ENCODE data around the gene COX7A2L. TPM values are rescaled to one million over a fixed set of nuclear protein-coding genes. Genes with fewer than 3 reads are reported as not detected.

COX7A2L gene
- 136 TPM for polyA plus RNA-seq (2013, experiment 1 of 2)
- 130 TPM for polyA plus RNA-seq (2013, experiment 2 of 2)

- H3K14ac ChIP-seq (ENCODE audit: low read length), result peak within 1 kb of the TSS; percentile 99
- H3K4me1 ChIP-seq (ENCODE audit: control insufficient read depth in 2 of 2, insufficient read depth in 1 of 2, low read depth in 1 of 2, low read length in 2 of 2), result peaks cover 3 to 4% of the 10 kb centered on the region in 2 donors
- H2AFZ ChIP-seq (ENCODE audit: low read length), result peak within 1 kb of the TSS; percentile 78
- no peak within 1 kb of the TSS for H4K91ac ChIP-seq (ENCODE audit: low read depth, low read length, poor library complexity)
- peak within 1 kb of the TSS; percentile 58 for H2BK5ac ChIP-seq (ENCODE audit: low read length)
- H3K4ac ChIP-seq (ENCODE audit: low read length), result no peak within 1 kb of the TSS
- peak within 1 kb of the TSS; percentile 87 to 99 for H3K4me3 ChIP-seq (ENCODE audit: low read length in 2 of 2)
- peak within 1 kb of the TSS; percentile 75 for H3K4me2 ChIP-seq (ENCODE audit: insufficient read depth, low read length, poor library complexity, severe bottlenecking)
- no peak within 1 kb of the TSS for H2BK120ac ChIP-seq (ENCODE audit: low read depth, low read length)
- no peak within 1 kb of the TSS for H2AK5ac ChIP-seq (ENCODE audit: low read depth, low read length)
- H3K27me3 ChIP-seq (ENCODE audit: control insufficient read depth in 3 of 3, insufficient read depth in 3 of 3, low read depth in 1 of 3, low read length in 3 of 3), result peaks cover 0 to 32% (median 0%) of the 10 kb centered on the region in 3 experiments
- peak within 1 kb of the TSS; percentile 45 for H3K23ac ChIP-seq (ENCODE audit: low read depth, low read length, poor library complexity)
- DNase-seq (ENCODE audit: low spot score), result peak; percentile 94
- no peak within 1 kb of the TSS for H2BK12ac ChIP-seq (ENCODE audit: low read length)
- H3K9me3 ChIP-seq (replicated peaks in 1 of 2; ENCODE audit: control insufficient read depth in 2 of 2, insufficient read depth in 1 of 2, low read depth in 1 of 2, low read length in 2 of 2), result no peaks in the 10 kb centered on the region
- H3K36me3 ChIP-seq (replicated peaks in 1 of 2; ENCODE audit: control insufficient read depth in 2 of 2, insufficient read depth in 2 of 2, low read length in 2 of 2), result peaks cover 0 to 4% of the 10 kb centered on the region in 2 donors
- H3K18ac ChIP-seq (ENCODE audit: low read length), result peak within 1 kb of the TSS; percentile 96
- no peak within 1 kb of the TSS for H2BK15ac ChIP-seq (ENCODE audit: low read length)
- no CpG with 5 or more reads among the region's 61 CpGs for WGBS, 2 donors (ENCODE audit: extremely low coverage in 2 of 2, insufficient read length in 2 of 2, insufficient replicate concordance in 1 of 2)
- peak within 1 kb of the TSS; percentile 98 for H3K9ac ChIP-seq (ENCODE audit: low read depth, low read length, poor library complexity)
- H4K8ac ChIP-seq (ENCODE audit: low read depth, low read length), result no peak within 1 kb of the TSS
- H3K79me1 ChIP-seq (ENCODE audit: low read depth, low read length), result peaks cover 10% of the 10 kb centered on the region
- H3K27ac ChIP-seq (replicated peaks; ENCODE audit: low read length), result peak within 1 kb of the TSS; percentile 76
Measured at GRCh38 chr2:42360890-42361727, at the start of gene COX7A2L. Gene COX7A2L, minus strand, starts transcription at chr2:42361217. Its CDS starts 56 bp downstream, at chr2:42361161.

- Histone ChIP-seq H2AK5ac (ENCODE audit: low read depth, low read length) (no peak overlapping the region), H2AFZ (ENCODE audit: low read length) (no peak overlapping the region), H3K18ac (ENCODE audit: low read length) (no peak overlapping the region), H3K4me3 (ENCODE audit: low read length in 2 of 2) (no peak overlapping the region), H3K4me2 (ENCODE audit: insufficient read depth, low read length, poor library complexity, severe bottlenecking) (no peak overlapping the region), H4K8ac (ENCODE audit: low read depth, low read length) (no peak overlapping the region), H3K27me3 (ENCODE audit: control insufficient read depth in 3 of 3, insufficient read depth in 3 of 3, low read depth in 1 of 3, low read length in 3 of 3) (no peaks in the 10 kb centered on the region), H3K9ac (ENCODE audit: low read depth, low read length, poor library complexity) (peak overlapping the region; percentile 12), H3K79me1 (ENCODE audit: low read depth, low read length) (no peaks in the 10 kb centered on the region), H2BK5ac (ENCODE audit: low read length) (no peak overlapping the region), H4K91ac (ENCODE audit: low read depth, low read length, poor library complexity) (no peak overlapping the region), H3K36me3 (replicated peaks in 1 of 2; ENCODE audit: control insufficient read depth in 2 of 2, insufficient read depth in 2 of 2, low read length in 2 of 2) (no peaks in the 10 kb centered on the region), H3K9me3 (replicated peaks in 1 of 2; ENCODE audit: control insufficient read depth in 2 of 2, insufficient read depth in 1 of 2, low read depth in 1 of 2, low read length in 2 of 2) (peaks cover 3 to 9% of the 10 kb centered on the region in 2 donors), H3K27ac (replicated peaks; ENCODE audit: low read length) (no peak overlapping the region), H3K23ac (ENCODE audit: low read depth, low read length, poor library complexity) (no peak overlapping the region), H3K4me1 (ENCODE audit: control insufficient read depth in 2 of 2, insufficient read depth in 1 of 2, low read depth in 1 of 2, low read length in 2 of 2) (no peaks in the 10 kb centered on the region), H2BK120ac (ENCODE audit: low read depth, low read length) (no peak overlapping the region), H2BK15ac (ENCODE audit: low read length) (no peak overlapping the region), H3K4ac (ENCODE audit: low read length) (no peak overlapping the region), H2BK12ac (ENCODE audit: low read length) (no peak overlapping the region), H3K14ac (ENCODE audit: low read length) (peak overlapping the region; percentile 63)
- no peak for DNase-seq (ENCODE audit: low spot score)
- WGBS, 2 donors (ENCODE audit: extremely low coverage in 2 of 2, insufficient read length in 2 of 2, insufficient replicate concordance in 1 of 2), result no CpG with 5 or more reads among the region's 8 CpGs
Measured at GRCh38 chr2:42408009-42408408, 47.0 kb upstream of the COX7A2L start.

- WGBS, 2 donors (ENCODE audit: extremely low coverage in 2 of 2, insufficient read length in 2 of 2, insufficient replicate concordance in 1 of 2), result no CpG with 5 or more reads among the region's 6 CpGs
- Histone ChIP-seq H3K23ac (ENCODE audit: low read depth, low read length, poor library complexity) (no peak overlapping the region), H2BK120ac (ENCODE audit: low read depth, low read length) (no peak overlapping the region)
Measured at GRCh38 chr2:42407476-42407875, 46.5 kb upstream of the COX7A2L start.

GRCh38 chr2:42404676-42405075, 43.7 kb upstream of the COX7A2L start:
- Histone ChIP-seq H2AFZ (ENCODE audit: low read length) (no peak overlapping the region), H4K8ac (ENCODE audit: low read depth, low read length) (no peak overlapping the region), H2BK12ac (ENCODE audit: low read length) (no peak overlapping the region), H3K4ac (ENCODE audit: low read length) (no peak overlapping the region), H3K79me1 (ENCODE audit: low read depth, low read length) (no peaks in the 10 kb centered on the region), H2AK5ac (ENCODE audit: low read depth, low read length) (no peak overlapping the region), H3K36me3 (replicated peaks in 1 of 2; ENCODE audit: control insufficient read depth in 2 of 2, insufficient read depth in 2 of 2, low read length in 2 of 2) (no peaks in the 10 kb centered on the region), H3K9me3 (replicated peaks in 1 of 2; ENCODE audit: control insufficient read depth in 2 of 2, insufficient read depth in 1 of 2, low read depth in 1 of 2, low read length in 2 of 2) (peaks cover 3 to 9% of the 10 kb centered on the region in 2 donors), H2BK120ac (ENCODE audit: low read depth, low read length) (no peak overlapping the region), H3K18ac (ENCODE audit: low read length) (no peak overlapping the region), H3K4me1 (ENCODE audit: control insufficient read depth in 2 of 2, insufficient read depth in 1 of 2, low read depth in 1 of 2, low read length in 2 of 2) (no peaks in the 10 kb centered on the region), H2BK15ac (ENCODE audit: low read length) (no peak overlapping the region), H3K9ac (ENCODE audit: low read depth, low read length, poor library complexity) (no peak overlapping the region), H3K27me3 (ENCODE audit: control insufficient read depth in 3 of 3, insufficient read depth in 3 of 3, low read depth in 1 of 3, low read length in 3 of 3) (no peaks in the 10 kb centered on the region), H4K91ac (ENCODE audit: low read depth, low read length, poor library complexity) (no peak overlapping the region), H3K23ac (ENCODE audit: low read depth, low read length, poor library complexity) (no peak overlapping the region), H3K4me3 (ENCODE audit: low read length in 2 of 2) (no peak overlapping the region), H3K14ac (ENCODE audit: low read length) (no peak overlapping the region), H3K4me2 (ENCODE audit: insufficient read depth, low read length, poor library complexity, severe bottlenecking) (no peak overlapping the region), H2BK5ac (ENCODE audit: low read length) (no peak overlapping the region), H3K27ac (replicated peaks; ENCODE audit: low read length) (no peak overlapping the region)
- no peak for DNase-seq (ENCODE audit: low spot score)
- no CpG with 5 or more reads among the region's 4 CpGs for WGBS, 2 donors (ENCODE audit: extremely low coverage in 2 of 2, insufficient read length in 2 of 2, insufficient replicate concordance in 1 of 2)

More at GRCh38 chr2:42407476-42407875, 46.5 kb upstream of the COX7A2L start:
- peak overlapping the region; percentile 12 for H3K9ac ChIP-seq (ENCODE audit: low read depth, low read length, poor library complexity)
- no peaks in the 10 kb centered on the region for H3K79me1 ChIP-seq (ENCODE audit: low read depth, low read length)
- no peak overlapping the region for H4K91ac ChIP-seq (ENCODE audit: low read depth, low read length, poor library complexity)
- no peak overlapping the region for H2AFZ ChIP-seq (ENCODE audit: low read length)
- no peaks in the 10 kb centered on the region for H3K36me3 ChIP-seq (replicated peaks in 1 of 2; ENCODE audit: control insufficient read depth in 2 of 2, insufficient read depth in 2 of 2, low read length in 2 of 2)
- H2BK12ac ChIP-seq (ENCODE audit: low read length), result no peak overlapping the region
- H3K9me3 ChIP-seq (replicated peaks in 1 of 2; ENCODE audit: control insufficient read depth in 2 of 2, insufficient read depth in 1 of 2, low read depth in 1 of 2, low read length in 2 of 2), result peaks cover 3 to 9% of the 10 kb centered on the region in 2 donors
- H4K8ac ChIP-seq (ENCODE audit: low read depth, low read length), result no peak overlapping the region
- no peaks in the 10 kb centered on the region for H3K4me1 ChIP-seq (ENCODE audit: control insufficient read depth in 2 of 2, insufficient read depth in 1 of 2, low read depth in 1 of 2, low read length in 2 of 2)
- H2BK15ac ChIP-seq (ENCODE audit: low read length), result no peak overlapping the region
- H3K4me2 ChIP-seq (ENCODE audit: insufficient read depth, low read length, poor library complexity, severe bottlenecking), result no peak overlapping the region
- H3K14ac ChIP-seq (ENCODE audit: low read length), result peak overlapping the region; percentile 63
- no peak for DNase-seq (ENCODE audit: low spot score)
- H3K4me3 ChIP-seq (ENCODE audit: low read length in 2 of 2), result peak overlapping the region in 1 of 2 donors; percentile 37
- no peak overlapping the region for H3K4ac ChIP-seq (ENCODE audit: low read length)
- no peak overlapping the region for H2AK5ac ChIP-seq (ENCODE audit: low read depth, low read length)
- H2BK5ac ChIP-seq (ENCODE audit: low read length), result no peak overlapping the region
- no peak overlapping the region for H3K27ac ChIP-seq (replicated peaks; ENCODE audit: low read length)
- no peak overlapping the region for H3K18ac ChIP-seq (ENCODE audit: low read length)
- no peaks in the 10 kb centered on the region for H3K27me3 ChIP-seq (ENCODE audit: control insufficient read depth in 3 of 3, insufficient read depth in 3 of 3, low read depth in 1 of 3, low read length in 3 of 3)

Measured in neuronal stem cell (in vitro differentiated cells).